Measurements from ENCODE around the gene MRPS31. TPM values are rescaled to one million over a fixed set of nuclear protein-coding genes. Genes with fewer than 3 reads are reported as not detected.

The MRPS31 gene
- total RNA-seq, 1 experiment from 2014 or later = 25.5 TPM

DNA sequence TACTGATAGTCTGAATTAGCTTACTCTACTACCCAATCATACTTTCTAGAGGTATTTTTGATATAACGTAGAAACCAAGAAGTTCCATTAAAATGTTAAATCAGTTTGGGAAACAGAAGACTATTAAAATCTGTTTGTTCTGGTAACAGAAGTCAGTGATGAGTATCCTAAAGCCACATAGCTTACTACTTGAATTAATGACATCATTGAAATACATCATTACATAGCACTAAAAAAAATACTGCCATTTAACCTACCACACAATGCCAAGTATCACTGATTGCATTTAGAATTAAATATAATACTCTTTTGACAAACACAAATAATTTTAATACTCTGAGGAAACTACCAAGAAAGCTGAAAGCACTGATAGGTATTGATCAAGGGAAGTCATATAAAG lies 5.4 kb downstream of the MRPS31 start (continued):
- TF ChIP-seq ATF6 (CRISPR knock-in tag; IDR thresholded peaks at IDR 0.05) = no peak
- TF ChIP-seq, protein P1, sequence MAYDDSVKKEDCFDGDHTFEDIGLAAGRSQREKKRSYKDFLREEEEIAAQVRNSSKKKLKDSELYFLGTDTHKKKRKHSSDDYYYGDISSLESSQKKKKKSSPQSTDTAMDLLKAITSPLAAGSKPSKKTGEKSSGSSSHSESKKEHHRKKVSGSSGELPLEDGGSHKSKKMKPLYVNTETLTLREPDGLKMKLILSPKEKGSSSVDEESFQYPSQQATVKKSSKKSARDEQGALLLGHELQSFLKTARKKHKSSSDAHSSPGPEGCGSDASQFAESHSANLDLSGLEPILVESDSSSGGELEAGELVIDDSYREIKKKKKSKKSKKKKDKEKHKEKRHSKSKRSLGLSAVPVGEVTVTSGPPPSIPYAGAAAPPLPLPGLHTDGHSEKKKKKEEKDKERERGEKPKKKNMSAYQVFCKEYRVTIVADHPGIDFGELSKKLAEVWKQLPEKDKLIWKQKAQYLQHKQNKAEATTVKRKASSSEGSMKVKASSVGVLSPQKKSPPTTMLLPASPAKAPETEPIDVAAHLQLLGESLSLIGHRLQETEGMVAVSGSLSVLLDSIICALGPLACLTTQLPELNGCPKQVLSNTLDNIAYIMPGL (CRISPR knock-in tag; IDR thresholded peaks at IDR 0.05) = no peak

DNA sequence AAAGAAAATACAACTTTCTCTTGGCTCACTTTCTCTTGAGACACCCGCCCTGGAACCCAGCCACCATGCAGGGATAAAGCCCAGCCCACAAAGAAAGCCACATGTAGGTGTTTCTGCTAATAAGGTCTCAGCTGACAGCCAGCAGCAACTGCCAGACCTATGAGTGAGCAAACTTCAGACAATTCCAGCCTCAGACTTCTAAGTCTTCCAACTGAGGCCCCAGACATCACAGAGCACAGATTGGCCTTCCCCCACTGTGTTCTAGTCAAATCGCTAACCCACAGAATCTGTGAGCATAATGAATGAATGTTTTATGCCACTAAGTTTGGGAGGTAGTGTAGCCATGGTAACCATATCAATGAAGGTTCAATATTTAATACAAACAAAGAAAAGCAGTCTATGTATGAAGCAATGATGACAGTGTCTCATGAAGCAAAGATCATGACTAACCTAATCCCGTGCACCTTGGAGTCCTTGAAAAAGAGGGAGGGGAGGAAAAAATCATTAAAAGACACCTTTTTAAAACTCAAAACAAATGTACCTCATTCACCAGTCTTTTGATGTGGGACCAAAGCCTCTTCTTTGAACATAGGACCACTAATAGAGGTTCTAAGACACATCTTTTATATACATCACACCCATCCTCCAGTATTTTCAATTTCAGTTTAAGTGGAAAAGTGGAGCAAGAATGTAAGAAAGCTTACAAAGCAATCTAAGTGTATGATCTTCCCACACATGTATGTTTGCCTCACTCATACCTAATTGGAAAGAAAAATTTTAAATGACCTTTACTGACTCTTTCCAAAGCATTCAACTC lies 6.2 kb downstream of the MRPS31 start:
- no peak for TF ChIP-seq ZNF416 (CRISPR knock-in tag; IDR thresholded peaks at IDR 0.05)
- no peak for TF ChIP-seq FOXJ3 (CRISPR knock-in tag; IDR thresholded peaks at IDR 0.05; ENCODE audit: borderline replicate concordance)
- no peak for TF ChIP-seq GTF2I (CRISPR knock-in tag; conservative IDR thresholded peaks at IDR 0.05)
- TF ChIP-seq, protein P2, sequence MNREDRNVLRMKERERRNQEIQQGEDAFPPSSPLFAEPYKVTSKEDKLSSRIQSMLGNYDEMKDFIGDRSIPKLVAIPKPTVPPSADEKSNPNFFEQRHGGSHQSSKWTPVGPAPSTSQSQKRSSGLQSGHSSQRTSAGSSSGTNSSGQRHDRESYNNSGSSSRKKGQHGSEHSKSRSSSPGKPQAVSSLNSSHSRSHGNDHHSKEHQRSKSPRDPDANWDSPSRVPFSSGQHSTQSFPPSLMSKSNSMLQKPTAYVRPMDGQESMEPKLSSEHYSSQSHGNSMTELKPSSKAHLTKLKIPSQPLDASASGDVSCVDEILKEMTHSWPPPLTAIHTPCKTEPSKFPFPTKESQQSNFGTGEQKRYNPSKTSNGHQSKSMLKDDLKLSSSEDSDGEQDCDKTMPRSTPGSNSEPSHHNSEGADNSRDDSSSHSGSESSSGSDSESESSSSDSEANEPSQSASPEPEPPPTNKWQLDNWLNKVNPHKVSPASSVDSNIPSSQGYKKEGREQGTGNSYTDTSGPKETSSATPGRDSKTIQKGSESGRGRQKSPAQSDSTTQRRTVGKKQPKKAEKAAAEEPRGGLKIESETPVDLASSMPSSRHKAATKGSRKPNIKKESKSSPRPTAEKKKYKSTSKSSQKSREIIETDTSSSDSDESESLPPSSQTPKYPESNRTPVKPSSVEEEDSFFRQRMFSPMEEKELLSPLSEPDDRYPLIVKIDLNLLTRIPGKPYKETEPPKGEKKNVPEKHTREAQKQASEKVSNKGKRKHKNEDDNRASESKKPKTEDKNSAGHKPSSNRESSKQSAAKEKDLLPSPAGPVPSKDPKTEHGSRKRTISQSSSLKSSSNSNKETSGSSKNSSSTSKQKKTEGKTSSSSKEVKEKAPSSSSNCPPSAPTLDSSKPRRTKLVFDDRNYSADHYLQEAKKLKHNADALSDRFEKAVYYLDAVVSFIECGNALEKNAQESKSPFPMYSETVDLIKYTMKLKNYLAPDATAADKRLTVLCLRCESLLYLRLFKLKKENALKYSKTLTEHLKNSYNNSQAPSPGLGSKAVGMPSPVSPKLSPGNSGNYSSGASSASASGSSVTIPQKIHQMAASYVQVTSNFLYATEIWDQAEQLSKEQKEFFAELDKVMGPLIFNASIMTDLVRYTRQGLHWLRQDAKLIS (CRISPR knock-in tag; IDR thresholded peaks at IDR 0.05; ENCODE audit: borderline replicate concordance) = no peak
- TF ChIP-seq MYBL2 (CRISPR knock-in tag; IDR thresholded peaks at IDR 0.05) = no peak
- no peak for TF ChIP-seq OVOL2 (CRISPR knock-in tag; IDR thresholded peaks at IDR 0.05; ENCODE audit: borderline replicate concordance)
- TF ChIP-seq FOXP1 (CRISPR knock-in tag; IDR thresholded peaks at IDR 0.05; ENCODE audit: borderline replicate concordance) = no peak
- TF ChIP-seq ZNF219 (CRISPR knock-in tag; IDR thresholded peaks at IDR 0.05; ENCODE audit: borderline replicate concordance) = no peak
- peaks cover 8% of the 10 kb centered on the region for H3K36me3 Mint-ChIP-seq
- peaks cover 3% of the 10 kb centered on the region for H3K4me1 Mint-ChIP-seq
- ChIA-PET POLR2A (no interaction called here), CTCF (interaction anchor here (2.3 kb wide), 1 partner anchor 13 kb away, joined by 8 read pairs; no protein-coding TSS in a partner anchor)
- ATAC-seq = no peak
- no peaks in the 10 kb centered on the region for H3K9me3 Mint-ChIP-seq
- no peak for DNase-seq (ENCODE audit: low spot score)
- no peak overlapping the region for H3K4me3 Mint-ChIP-seq
- H3K27ac Mint-ChIP-seq = no peak overlapping the region
- no peaks in the 10 kb centered on the region for H3K27me3 Mint-ChIP-seq (ENCODE audit: low read depth)

- ATAC-seq (no peak), DNase-seq (ENCODE audit: low spot score) (no peak)
- no peak overlapping the region for H3K27ac Mint-ChIP-seq
- H3K36me3 Mint-ChIP-seq = peaks cover 21% of the 10 kb centered on the region
- no peaks in the 10 kb centered on the region for H3K4me1 Mint-ChIP-seq
- no peaks in the 10 kb centered on the region for H3K27me3 Mint-ChIP-seq (ENCODE audit: low read depth)
- H3K9me3 Mint-ChIP-seq = no peaks in the 10 kb centered on the region
- POLR2A ChIA-PET = no interaction called here
- H3K4me3 Mint-ChIP-seq = no peak overlapping the region
- CTCF ChIA-PET = interaction anchor here (1.2 kb wide), 1 partner anchor 15 kb away, joined by 4 read pairs; no protein-coding TSS in a partner anchor
- TF ChIP-seq, protein P1 (CRISPR knock-in tag; IDR thresholded peaks at IDR 0.05) = no peak
- TF ChIP-seq SMAD4 (CRISPR knock-in tag; IDR thresholded peaks at IDR 0.05) = no peak
- TF ChIP-seq, protein P3, sequence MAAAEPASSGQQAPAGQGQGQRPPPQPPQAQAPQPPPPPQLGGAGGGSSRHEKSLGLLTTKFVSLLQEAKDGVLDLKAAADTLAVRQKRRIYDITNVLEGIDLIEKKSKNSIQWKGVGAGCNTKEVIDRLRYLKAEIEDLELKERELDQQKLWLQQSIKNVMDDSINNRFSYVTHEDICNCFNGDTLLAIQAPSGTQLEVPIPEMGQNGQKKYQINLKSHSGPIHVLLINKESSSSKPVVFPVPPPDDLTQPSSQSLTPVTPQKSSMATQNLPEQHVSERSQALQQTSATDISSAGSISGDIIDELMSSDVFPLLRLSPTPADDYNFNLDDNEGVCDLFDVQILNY (CRISPR knock-in tag; IDR thresholded peaks at IDR 0.05) = no peak
- no peak for TF ChIP-seq MXD4 (CRISPR knock-in tag; IDR thresholded peaks at IDR 0.05; ENCODE audit: borderline replicate concordance)
- TF ChIP-seq, protein P4, sequence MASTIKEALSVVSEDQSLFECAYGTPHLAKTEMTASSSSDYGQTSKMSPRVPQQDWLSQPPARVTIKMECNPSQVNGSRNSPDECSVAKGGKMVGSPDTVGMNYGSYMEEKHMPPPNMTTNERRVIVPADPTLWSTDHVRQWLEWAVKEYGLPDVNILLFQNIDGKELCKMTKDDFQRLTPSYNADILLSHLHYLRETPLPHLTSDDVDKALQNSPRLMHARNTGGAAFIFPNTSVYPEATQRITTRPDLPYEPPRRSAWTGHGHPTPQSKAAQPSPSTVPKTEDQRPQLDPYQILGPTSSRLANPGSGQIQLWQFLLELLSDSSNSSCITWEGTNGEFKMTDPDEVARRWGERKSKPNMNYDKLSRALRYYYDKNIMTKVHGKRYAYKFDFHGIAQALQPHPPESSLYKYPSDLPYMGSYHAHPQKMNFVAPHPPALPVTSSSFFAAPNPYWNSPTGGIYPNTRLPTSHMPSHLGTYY (CRISPR knock-in tag; IDR thresholded peaks at IDR 0.05) = no peak
- no peak for TF ChIP-seq GTF2I (CRISPR knock-in tag; conservative IDR thresholded peaks at IDR 0.05)
- no peak for TF ChIP-seq FOXP4 (CRISPR knock-in tag; IDR thresholded peaks at IDR 0.05)
- no peak for TF ChIP-seq ZMAT4 (CRISPR knock-in tag; IDR thresholded peaks at IDR 0.05)
- TF ChIP-seq KAT7 (CRISPR knock-in tag; IDR thresholded peaks at IDR 0.05; ENCODE audit: borderline replicate concordance) = no peak
These were observed 8.1 kb downstream of the MRPS31 start for GRCh38 chr13:40762849-40763248.

Data from WTC11 (cell line).